Mammary epithelial cell (primary cell): Measurements from ENCODE around the gene FBXO47.

Experiments used
- CTCF ChIP-seq, 2 donors: IDR thresholded peaks in 1 of 2; conservative IDR thresholded peaks in 1 of 2; 2 replicates each; pipeline ENCODE4 v1.5.1; 2011 to 2012; ENCODE audit warnings: inconsistent platforms in 2 of 2, low read length in 2 of 2, mild to moderate bottlenecking in 2 of 2, control low read depth in 1 of 2, low read depth in 1 of 2; ENCODE audit not compliant: insufficient read depth in 1 of 2; ENCODE audit errors: extremely low read depth in 1 of 2
- EZH2 ChIP-seq: IDR thresholded peaks from 2 replicates; pipeline ENCODE4 v1.6.1; 2012; ENCODE audit warnings: low read length, inconsistent platforms, borderline replicate concordance

- no peak for TF ChIP-seq EZH2
- no peak for TF ChIP-seq CTCF (conservative IDR thresholded peaks at IDR 0.05 in 1 of 2, IDR thresholded peaks at IDR 0.05 in 1 of 2; ENCODE audit: extremely low read depth in 1 of 2, insufficient read depth in 1 of 2, low read depth in 1 of 2, low read length in 2 of 2)
Measured at GRCh38 chr17:38907930-38908675, 59.1 kb downstream of the FBXO47 start.
